HEK293T (cell line): ENCODE measurements around the gene PPIL4.

Experiments
- FOXA1 ChIP-seq: fragments of 450-650 bp; IDR thresholded peaks from 2 replicates; pipeline ENCODE4 v1.6.1; 2016; ENCODE audit warnings: mild to moderate bottlenecking
- FOXK2 ChIP-seq: fragments of 450-650 bp; IDR thresholded peaks from 2 replicates; pipeline ENCODE4 v1.6.1; 2016; ENCODE audit warnings: mild to moderate bottlenecking
- FOXM1 ChIP-seq: fragments of 450-650 bp; IDR thresholded peaks from 2 replicates; pipeline ENCODE4 v1.6.1; 2017; ENCODE audit warnings: mild to moderate bottlenecking, borderline replicate concordance
- HDGF ChIP-seq: fragments of 450-650 bp; IDR thresholded peaks from 2 replicates; pipeline ENCODE4 v1.6.1; 2017; ENCODE audit warnings: antibody characterized with exemption, borderline replicate concordance
- L3MBTL2 ChIP-seq: fragments of 450-650 bp; conservative IDR thresholded peaks from 2 replicates; pipeline ENCODE4 v1.6.1; 2016; ENCODE audit warnings: mild to moderate bottlenecking
- LEF1 ChIP-seq: fragments of 450-650 bp; IDR thresholded peaks from 2 replicates; pipeline ENCODE4 v1.6.1; 2017; ENCODE audit warnings: mild to moderate bottlenecking, borderline replicate concordance
- PKNOX1 ChIP-seq: fragments of 450-650 bp; IDR thresholded peaks from 2 replicates; pipeline ENCODE4 v1.6.1; 2016
- SP1 ChIP-seq: fragments of 450-650 bp; IDR thresholded peaks from 2 replicates; pipeline ENCODE4 v1.6.1; 2017
- SUZ12 ChIP-seq: fragments of 450-650 bp; IDR thresholded peaks from 2 replicates; pipeline ENCODE4 v1.6.1; 2016; ENCODE audit warnings: mild to moderate bottlenecking
- TARDBP ChIP-seq: fragments of 450-650 bp; IDR thresholded peaks from 2 replicates; pipeline ENCODE4 v1.6.1; 2016
- ZNF384 ChIP-seq: fragments of 450-650 bp; IDR thresholded peaks from 2 replicates; pipeline ENCODE4 v1.6.1; 2016

GRCh38 chr6:149501768-149502167, 44.1 kb downstream of the PPIL4 start:
- TF ChIP-seq SP1 (no peak), HDGF (no peak), FOXK2 (no peak), TARDBP (no peak), PKNOX1 (no peak), SUZ12 (no peak), FOXA1 (no peak), L3MBTL2 (no peak), ZNF384 (no peak), FOXM1 (no peak), LEF1 (no peak)
